C1 segment of cervical spinal cord (tissue), 14 donors: ENCODE data around the gene ROBO2.

Experiments
- DNase-seq, 14 donors: peaks; one replicate each; lab custom pipeline; 2025; lab: John Stamatoyannopoulos, UW

The ROBO2 gene

GRCh38 chr3:77096966-77097890, 57.3 kb downstream of the ROBO2 start:
- DNase-seq: no peak

GRCh38 chr3:77102951-77103769, 63.3 kb downstream of the ROBO2 start:
- no peak for DNase-seq

GRCh38 chr3:77122652-77123051, 82.8 kb downstream of the ROBO2 start:
- no peak for DNase-seq

GRCh38 chr3:77125966-77126365, 86.1 kb downstream of the ROBO2 start:
- DNase-seq: no peak

- DNase-seq: no peak
Measured at GRCh38 chr3:77134769-77135168, 94.9 kb downstream of the ROBO2 start.

- no peak for DNase-seq
Measured at GRCh38 chr3:77137559-77137958, 97.7 kb downstream of the ROBO2 start.

GRCh38 chr3:77139624-77140023, 99.7 kb downstream of the ROBO2 start:
- DNase-seq: no peak

GRCh38 chr3:77141423-77141822, 101.5 kb downstream of the ROBO2 start:
- no peak for DNase-seq

GRCh38 chr3:77142578-77142977, 102.7 kb downstream of the ROBO2 start:
- peak in 1 of 14 donors; percentile 1 for DNase-seq

GRCh38 chr3:77146004-77146403, 106.1 kb downstream of the ROBO2 start:
- DNase-seq: no peak

- DNase-seq: peak in 1 of 14 donors; percentile 25
Measured at GRCh38 chr3:77147836-77148578, 108.1 kb downstream of the ROBO2 start.

- no peak for DNase-seq
Measured at GRCh38 chr3:77149382-77149781, 109.5 kb downstream of the ROBO2 start.

GRCh38 chr3:77150028-77150427, 110.1 kb downstream of the ROBO2 start:
- DNase-seq: peak in 1 of 14 donors; percentile 24

GRCh38 chr3:77150759-77151158, 110.9 kb downstream of the ROBO2 start:
- no peak for DNase-seq

GRCh38 chr3:77158730-77159581, 119.1 kb downstream of the ROBO2 start:
- no peak for DNase-seq

- no peak for DNase-seq
Measured at GRCh38 chr3:77160931-77161497, 121.1 kb downstream of the ROBO2 start.

- DNase-seq: peak in 1 of 14 donors; percentile 62
Measured at GRCh38 chr3:77169823-77170222, 129.9 kb downstream of the ROBO2 start.

GRCh38 chr3:77171026-77171425, 131.1 kb downstream of the ROBO2 start:
- DNase-seq: peak in 1 of 14 donors; percentile 41

- no peak for DNase-seq
Measured at GRCh38 chr3:77179762-77180161, 139.9 kb downstream of the ROBO2 start.

GRCh38 chr3:77182341-77182740, 142.4 kb downstream of the ROBO2 start:
- no peak for DNase-seq
